Psoas muscle (tissue), 8 donors: ENCODE measurements around the gene SLC6A17. TPM values are rescaled to one million over a fixed set of nuclear protein-coding genes. Genes with fewer than 3 reads are reported as not detected.
A peak's percentile ranks its signal among the peaks of the same experiment; 100 is the strongest.

Source experiments
- ATAC-seq, 4 donors: fragments of 200-7000 bp; cut with Tn5 transposase; one replicate each; pipeline ENCODE4 v1.9.1; 2020; ENCODE audit warnings: moderate library complexity in 3 of 4, mild to moderate bottlenecking in 2 of 4
- DNase-seq, 2 donors: peaks; one replicate each; pipeline ENCODE4 v3.0.0-alpha.2; 2020
- H3K27ac ChIP-seq: fragments of 200-600 bp; one replicate; pipeline ENCODE4 v1.8.0; 2022
- H3K27me3 ChIP-seq, 3 donors: fragments of 200-600 bp in 1 of 3; one replicate each; pipeline versions ENCODE4 v1.6.1 to v1.8.0; 2013 to 2022; ENCODE audit warnings: low read length in 2 of 3, mild to moderate bottlenecking in 2 of 3, moderate library complexity in 1 of 3; ENCODE audit not compliant: insufficient read depth in 3 of 3
- H3K36me3 ChIP-seq, 2 donors: fragments of 200-600 bp in 1 of 2; one replicate each; pipeline versions ENCODE4 v1.6.1 to v1.8.0; 2013 to 2022; ENCODE audit warnings: low read depth in 1 of 2, mild to moderate bottlenecking in 1 of 2, moderate library complexity in 1 of 2; ENCODE audit not compliant: insufficient read depth in 1 of 2
- H3K4me1 ChIP-seq: fragments of 200-600 bp; one replicate; pipeline ENCODE4 v1.8.0; 2022
- H3K4me3 ChIP-seq: fragments of 200-600 bp; one replicate; pipeline ENCODE4 v1.8.0; 2022; ENCODE audit warnings: mild to moderate bottlenecking
- H3K9me3 ChIP-seq: fragments of 200-600 bp; one replicate; pipeline ENCODE4 v1.8.0; 2022
- WGBS, 3 donors: extraction: QIAGEN DNeasy Blood & Tissue Kit; methylation state at CpG; one replicate each; pipeline versions ENCODE4 v1.1.6 to v1.1.7; 2013; 5-methylcytosine and 5-hydroxymethylcytosine counted together
- intact Hi-C, 2 donors: fragments of 100-400 bp; cut with DNase I; formaldehyde crosslinking; loops; one replicate each; pipeline versions ENCODE4 v1.11.0 to v1.14.2; 2022
- polyA plus RNA-seq, 3 donors: library from polyadenylated mRNA; stranded (reverse); fragments of 200-250 nt; gene quantifications; one replicate each; pipeline ENCODE4 v1.2.3, GENCODE V29; 2013
- total RNA-seq, 4 donors: library from RNA; stranded (reverse); fragmentation: NEBNext Ultra II Directional in 2 of 4; extraction: Animal tissue kit (Norgen Biotek cat#: 25700) in 2 of 4; gene quantifications; one replicate each; pipeline versions ENCODE4 v1.2.1 to v1.2.4, GENCODE V29; 2021 to 2023
- TF ChIP-seq, protein P1 (sequence below): fragments of 200-600 bp; IDR thresholded peaks from one replicate; pipeline ENCODE4 v1.8.0; 2022; ENCODE audit warnings: antibody characterized with exemption
- donor health status: healthy with polysubstance abuse.
- donor health status: DM: no; HTN: no; CAD: no; lungs with moderate emphysema.
- donor health status: Bipolar disorder and iron deficiency.
- donor health status: healthy.
- donor health status: DM: yes; HTN: yes; CAD: no.
- donor health status: DM: no; HTN: no; CAD: no.
- donor health status: DM: no; HTN: no; CAD: no.
- donor health status: DM: yes; HTN: yes; CAD: no.

SLC6A17 gene
- total and polyA plus RNA-seq, 7 donors: 0.03 to 0.19 (median 0.10) TPM

DNA sequence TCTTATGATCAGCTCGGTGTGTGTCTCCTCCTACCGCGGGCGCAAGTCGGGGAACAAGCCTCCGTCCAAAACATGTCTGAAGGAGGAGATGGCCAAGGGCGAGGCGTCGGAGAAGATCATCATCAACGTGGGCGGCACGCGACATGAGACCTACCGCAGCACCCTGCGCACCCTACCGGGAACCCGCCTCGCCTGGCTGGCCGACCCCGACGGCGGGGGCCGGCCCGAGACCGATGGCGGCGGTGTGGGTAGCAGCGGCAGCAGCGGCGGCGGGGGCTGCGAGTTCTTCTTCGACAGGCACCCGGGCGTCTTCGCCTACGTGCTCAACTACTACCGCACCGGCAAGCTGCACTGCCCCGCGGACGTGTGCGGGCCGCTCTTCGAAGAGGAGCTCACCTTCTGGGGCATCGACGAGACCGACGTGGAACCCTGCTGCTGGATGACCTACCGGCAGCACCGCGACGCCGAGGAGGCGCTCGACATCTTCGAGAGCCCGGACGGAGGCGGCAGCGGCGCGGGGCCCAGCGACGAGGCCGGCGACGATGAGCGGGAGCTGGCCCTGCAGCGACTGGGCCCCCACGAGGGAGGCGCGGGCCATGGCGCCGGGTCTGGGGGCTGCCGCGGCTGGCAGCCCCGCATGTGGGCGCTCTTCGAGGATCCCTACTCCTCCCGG is 61.3 kb downstream of the SLC6A17 start:
- peaks cover 0 to 18% (median 3%) of the 10 kb centered on the region in 3 donors for H3K27me3 ChIP-seq
- no peak overlapping the region for H3K27ac ChIP-seq
- peak overlapping the region; percentile 72 for H3K4me3 ChIP-seq
- no peaks in the 10 kb centered on the region for H3K9me3 ChIP-seq
- TF ChIP-seq, protein P1, sequence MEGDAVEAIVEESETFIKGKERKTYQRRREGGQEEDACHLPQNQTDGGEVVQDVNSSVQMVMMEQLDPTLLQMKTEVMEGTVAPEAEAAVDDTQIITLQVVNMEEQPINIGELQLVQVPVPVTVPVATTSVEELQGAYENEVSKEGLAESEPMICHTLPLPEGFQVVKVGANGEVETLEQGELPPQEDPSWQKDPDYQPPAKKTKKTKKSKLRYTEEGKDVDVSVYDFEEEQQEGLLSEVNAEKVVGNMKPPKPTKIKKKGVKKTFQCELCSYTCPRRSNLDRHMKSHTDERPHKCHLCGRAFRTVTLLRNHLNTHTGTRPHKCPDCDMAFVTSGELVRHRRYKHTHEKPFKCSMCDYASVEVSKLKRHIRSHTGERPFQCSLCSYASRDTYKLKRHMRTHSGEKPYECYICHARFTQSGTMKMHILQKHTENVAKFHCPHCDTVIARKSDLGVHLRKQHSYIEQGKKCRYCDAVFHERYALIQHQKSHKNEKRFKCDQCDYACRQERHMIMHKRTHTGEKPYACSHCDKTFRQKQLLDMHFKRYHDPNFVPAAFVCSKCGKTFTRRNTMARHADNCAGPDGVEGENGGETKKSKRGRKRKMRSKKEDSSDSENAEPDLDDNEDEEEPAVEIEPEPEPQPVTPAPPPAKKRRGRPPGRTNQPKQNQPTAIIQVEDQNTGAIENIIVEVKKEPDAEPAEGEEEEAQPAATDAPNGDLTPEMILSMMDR: no peak
- ATAC-seq (no peak), DNase-seq (no peak)
- H3K36me3 ChIP-seq: no peaks in the 10 kb centered on the region
- 8 to 11% (median 11%) methylated on average over 69 to 81 of the region's 81 CpGs for WGBS, 3 donors
- no peaks in the 10 kb centered on the region for H3K4me1 ChIP-seq
- intact Hi-C loops: no loop called here

DNA sequence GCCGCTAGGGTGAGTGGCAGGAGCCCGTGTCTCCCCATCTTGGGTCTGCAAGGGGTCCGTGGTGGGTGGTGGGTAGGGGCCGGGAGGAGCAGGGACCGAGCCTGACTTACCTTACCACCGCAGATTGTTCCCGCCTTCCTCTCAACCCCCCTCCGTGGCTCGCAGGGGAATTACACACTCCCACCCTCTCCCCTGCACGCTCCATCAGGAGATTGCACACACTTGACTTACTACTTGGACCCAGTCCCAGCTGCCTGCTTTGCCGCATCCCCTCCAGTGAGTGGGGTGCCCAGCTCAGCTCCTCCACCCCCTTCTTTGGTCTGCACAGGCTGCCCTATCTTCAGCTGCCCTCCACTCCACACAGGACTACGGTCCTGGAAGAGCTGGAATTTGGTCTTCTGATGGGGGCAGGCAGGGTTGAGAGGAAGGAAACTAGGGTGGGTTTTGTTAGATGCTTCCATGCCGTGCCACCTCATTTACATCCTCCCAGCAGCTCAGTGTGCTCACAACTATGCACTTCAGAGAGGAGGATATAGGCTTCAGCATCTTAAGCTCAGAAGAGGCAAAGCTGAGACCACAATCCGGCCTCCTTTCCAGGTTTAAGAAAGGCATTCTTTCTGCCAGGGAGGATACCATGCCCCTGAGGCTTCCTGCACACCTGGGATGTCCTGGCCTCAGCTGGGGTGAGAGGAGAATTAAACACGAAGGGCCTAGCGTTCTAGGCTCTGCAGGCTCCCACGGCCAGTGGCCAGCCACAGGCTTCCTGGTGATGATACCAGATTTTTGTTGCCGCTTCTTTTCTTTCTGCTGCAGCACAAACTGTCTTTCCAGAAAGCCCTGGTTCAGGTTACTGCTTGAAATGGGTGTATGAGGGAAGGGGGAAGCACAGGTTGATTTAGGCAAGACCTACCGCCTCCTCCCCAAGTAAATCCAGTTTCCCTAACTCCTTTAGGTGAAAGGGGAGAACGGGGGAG is 62.2 kb downstream of the SLC6A17 start:
- H3K27ac ChIP-seq: no peak overlapping the region
- TF ChIP-seq, protein P1: no peak
- WGBS, 3 donors: 45 to 53% (median 51%) methylated on average over 20 of the region's 20 CpGs
- no peaks in the 10 kb centered on the region for H3K36me3 ChIP-seq
- H3K27me3 ChIP-seq: peaks cover 0 to 18% (median 3%) of the 10 kb centered on the region in 3 donors
- peak overlapping the region; percentile 72 for H3K4me3 ChIP-seq
- H3K4me1 ChIP-seq: no peaks in the 10 kb centered on the region
- no peak for DNase-seq
- no peaks in the 10 kb centered on the region for H3K9me3 ChIP-seq
- ATAC-seq: no peak
- intact Hi-C loops: no loop called here

DNA sequence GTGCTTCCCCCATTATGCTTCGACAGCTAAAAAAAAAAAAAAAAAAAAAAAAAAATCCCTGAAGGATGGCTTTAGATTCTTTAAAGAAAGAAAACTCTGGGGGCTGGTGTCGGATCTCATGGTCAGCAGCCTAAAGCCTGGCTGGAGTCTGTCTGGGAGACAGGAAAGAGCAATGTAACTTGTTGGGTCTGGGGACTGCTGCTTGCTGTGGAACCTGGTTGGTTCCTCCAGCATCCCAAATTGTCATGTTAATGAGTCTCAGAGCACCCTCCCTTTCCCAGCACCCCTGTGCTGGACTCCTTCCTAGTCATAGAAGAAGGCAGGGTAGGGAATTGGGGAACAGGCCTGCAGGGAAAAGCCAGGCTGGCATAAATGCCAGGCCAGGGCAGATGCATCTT is 62.8 kb downstream of the SLC6A17 start:
- intact Hi-C loops: no loop called here
- peaks cover 0 to 18% (median 3%) of the 10 kb centered on the region in 3 donors for H3K27me3 ChIP-seq
- TF ChIP-seq, protein P1: no peak
- no peak overlapping the region for H3K4me3 ChIP-seq
- no peaks in the 10 kb centered on the region for H3K36me3 ChIP-seq
- no peaks in the 10 kb centered on the region for H3K9me3 ChIP-seq
- DNase-seq (no peak), ATAC-seq (no peak)
- H3K4me1 ChIP-seq: no peaks in the 10 kb centered on the region
- no peak overlapping the region for H3K27ac ChIP-seq
- 59 to 78% (median 77%) methylated on average over 2 of the region's 2 CpGs for WGBS, 3 donors

DNA sequence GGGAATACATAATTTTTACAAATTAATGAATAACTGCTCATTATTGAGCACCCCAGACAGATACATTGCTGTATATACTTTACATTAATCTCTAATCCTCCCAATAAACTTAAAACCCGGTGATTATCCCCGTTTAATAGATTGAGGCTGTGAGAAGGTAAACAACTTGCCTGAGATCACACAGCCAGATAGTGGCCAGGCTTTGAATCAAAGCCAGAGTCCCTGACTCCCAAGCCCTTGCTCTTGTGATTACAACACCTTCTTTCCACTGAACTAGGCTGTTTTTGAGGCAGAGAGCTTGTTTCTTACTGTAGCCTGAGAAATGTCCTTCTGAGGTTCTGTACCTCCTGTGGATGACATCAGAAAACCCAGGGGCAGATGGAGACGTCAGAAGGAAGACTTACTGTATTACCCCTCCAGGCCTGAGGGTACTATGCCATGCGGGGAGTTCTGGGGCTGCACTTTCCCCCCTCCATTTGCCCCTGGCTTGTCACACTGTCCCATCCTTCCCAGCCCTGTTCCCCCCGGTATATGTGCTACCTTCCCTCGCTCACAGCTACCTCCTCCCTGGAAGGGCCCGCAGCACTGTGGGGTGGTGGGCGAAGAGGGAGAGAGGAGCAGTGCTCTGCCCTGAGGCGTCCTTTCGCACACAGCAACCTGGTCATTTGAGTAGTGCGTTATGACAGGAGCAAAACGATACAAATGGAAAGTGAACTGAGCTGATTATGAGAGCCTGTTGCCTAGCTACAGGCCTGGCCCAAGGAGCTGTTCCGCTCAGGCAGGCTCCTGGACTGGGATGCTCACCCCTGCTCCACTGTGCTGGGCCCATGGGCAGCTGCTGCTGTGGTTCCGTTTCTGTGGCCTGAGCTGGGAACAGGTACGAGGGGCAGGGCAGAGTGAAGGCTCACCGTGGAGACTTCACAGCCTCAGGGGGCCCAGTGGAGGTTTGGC is 64.4 kb downstream of the SLC6A17 start:
- DNase-seq (no peak), ATAC-seq (no peak)
- peaks cover 0 to 18% (median 3%) of the 10 kb centered on the region in 3 donors for H3K27me3 ChIP-seq
- no peak overlapping the region for H3K27ac ChIP-seq
- no peaks in the 10 kb centered on the region for H3K9me3 ChIP-seq
- TF ChIP-seq, protein P1: no peak
- no peaks in the 10 kb centered on the region for H3K4me1 ChIP-seq
- intact Hi-C loops: no loop called here
- H3K4me3 ChIP-seq: no peak overlapping the region
- 72 to 78% (median 78%) methylated on average over 16 of the region's 16 CpGs for WGBS, 3 donors
- no peaks in the 10 kb centered on the region for H3K36me3 ChIP-seq
